HG03175 (cell line): ENCODE results near the gene KLHL22.

ENCODE experiments used
- ATAC-seq: cut with Tn5 transposase; IDR thresholded peaks from one replicate; pipeline ENCODE4 v1.9.1; 2021; ENCODE audit warnings: mild to moderate bottlenecking, moderate library complexity; ENCODE audit not compliant: unreplicated experiment

The KLHL22 gene

DNA sequence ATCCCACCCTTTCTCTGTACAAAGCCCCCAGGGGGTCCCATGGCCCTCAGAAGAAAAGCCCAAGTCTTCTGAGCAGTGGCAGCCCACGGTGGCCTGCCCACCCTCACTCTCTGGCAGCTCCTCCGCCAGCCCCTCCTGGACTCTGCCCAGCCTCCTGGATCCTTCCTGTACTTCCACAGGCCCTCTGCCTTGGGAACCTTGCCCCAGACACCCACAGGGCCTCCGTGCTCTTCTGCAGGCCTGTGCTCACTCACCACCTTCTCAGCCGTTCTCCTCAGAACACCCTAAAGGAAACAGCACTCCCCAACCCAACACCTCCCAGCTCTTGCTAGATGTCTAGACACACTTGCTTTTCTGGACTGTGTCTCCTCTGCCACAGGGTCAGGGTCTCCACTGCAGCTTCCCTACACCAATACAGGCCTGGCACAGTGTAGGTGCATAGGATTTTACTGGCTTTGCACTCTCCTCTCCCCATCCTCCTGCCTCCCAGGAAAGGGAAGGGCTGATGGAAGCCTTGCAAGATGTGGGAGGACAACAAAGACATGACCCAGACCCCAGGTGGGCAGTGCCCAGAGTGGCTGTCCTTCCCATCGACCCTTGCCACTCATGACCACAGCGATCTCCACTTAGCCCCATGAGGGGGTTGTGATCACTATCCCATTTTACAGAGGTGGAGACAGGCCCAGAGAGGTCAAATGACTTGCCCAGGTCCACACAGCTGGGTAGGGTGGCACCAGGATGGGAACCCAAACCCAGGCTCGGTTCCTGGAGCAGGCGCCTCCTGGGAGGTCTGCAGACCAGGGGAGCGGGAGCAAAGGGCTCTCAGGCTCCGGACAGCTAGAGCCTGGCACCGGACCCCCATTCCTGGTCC lies 59.9 kb downstream of the KLHL22 start:
- no peak for ATAC-seq

- ATAC-seq, result no peak
Observed at GRCh38 chr22:20434773-20435172, 60.8 kb downstream of the KLHL22 start.

GRCh38 chr22:20434264-20434751 lies 61.3 kb downstream of the KLHL22 start:
- no peak for ATAC-seq

DNA sequence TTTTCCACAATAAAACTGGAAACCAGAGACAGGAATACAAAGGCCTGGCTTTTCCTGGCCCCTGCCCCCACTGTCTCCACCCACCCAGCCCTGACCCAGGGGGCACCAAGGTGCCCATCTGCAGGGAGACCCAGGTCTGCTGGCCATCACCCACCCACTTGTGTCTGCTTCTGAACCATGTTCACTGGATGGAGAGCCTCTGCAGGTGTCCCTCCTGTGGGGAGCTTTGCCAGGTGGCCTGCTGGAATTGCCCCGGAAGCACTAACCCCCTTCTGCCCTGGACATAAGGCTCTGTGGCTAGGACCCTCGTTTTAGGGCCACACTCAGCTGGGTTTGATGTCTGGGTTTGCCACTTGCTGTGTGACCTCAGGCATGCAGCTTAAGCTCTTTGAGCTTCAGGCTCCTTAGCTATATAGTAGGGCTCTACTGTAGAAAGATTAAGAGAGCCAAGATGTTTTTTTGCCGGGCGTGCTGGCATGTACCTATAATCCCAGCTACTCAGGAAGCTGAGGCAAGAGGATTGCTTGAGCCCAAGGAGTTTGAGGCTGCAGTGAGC lies 61.8 kb downstream of the KLHL22 start:
- ATAC-seq, result no peak

- ATAC-seq, result no peak
Observed at GRCh38 chr22:20433191-20433590, 62.4 kb downstream of the KLHL22 start.

- ATAC-seq, result no peak
Observed at GRCh38 chr22:20432244-20432686, 63.3 kb downstream of the KLHL22 start.

GRCh38 chr22:20431511-20432192 lies 63.9 kb downstream of the KLHL22 start:
- no peak for ATAC-seq

DNA sequence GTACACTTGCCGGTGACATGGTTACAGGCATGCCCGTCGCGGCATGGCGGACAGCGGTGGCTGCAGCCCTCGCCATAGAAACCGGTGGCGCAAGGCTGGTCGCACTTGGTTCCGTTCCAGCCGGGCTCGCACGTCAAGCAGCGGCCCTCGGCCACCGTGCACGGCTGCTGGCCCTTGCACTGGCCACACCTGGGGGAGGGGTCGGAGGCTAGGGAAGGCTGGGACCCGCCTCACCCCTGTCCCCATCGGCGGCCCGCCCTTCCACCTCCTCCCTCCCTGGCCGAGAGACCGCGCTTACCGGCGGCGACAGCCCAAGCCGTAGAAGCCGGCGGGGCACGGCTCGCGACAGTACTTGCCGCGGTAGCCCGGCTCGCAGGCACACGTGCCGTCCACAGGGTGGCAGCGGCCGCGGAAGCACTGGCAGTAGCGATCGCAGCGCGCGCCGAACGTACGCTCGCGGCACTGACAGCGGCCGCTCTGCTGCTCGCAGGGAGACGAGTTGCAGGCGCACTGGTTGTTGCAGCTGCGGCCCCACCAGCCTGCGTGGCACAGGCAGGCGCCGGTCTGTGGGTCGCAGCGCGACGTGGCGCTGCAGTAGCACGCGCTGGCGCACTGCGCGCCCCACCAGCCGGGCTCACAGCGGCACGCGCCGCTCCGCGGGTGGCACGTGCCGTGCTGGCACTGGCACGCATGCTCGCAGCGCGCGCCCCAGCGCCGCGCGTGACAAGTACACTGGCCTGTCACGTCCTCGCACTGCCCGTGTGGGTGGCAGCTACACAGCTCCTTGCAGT lies 64.7 kb downstream of the KLHL22 start:
- ATAC-seq, result no peak

- no peak for ATAC-seq
Observed at GRCh38 chr22:20430101-20430719, 65.4 kb downstream of the KLHL22 start.

DNA sequence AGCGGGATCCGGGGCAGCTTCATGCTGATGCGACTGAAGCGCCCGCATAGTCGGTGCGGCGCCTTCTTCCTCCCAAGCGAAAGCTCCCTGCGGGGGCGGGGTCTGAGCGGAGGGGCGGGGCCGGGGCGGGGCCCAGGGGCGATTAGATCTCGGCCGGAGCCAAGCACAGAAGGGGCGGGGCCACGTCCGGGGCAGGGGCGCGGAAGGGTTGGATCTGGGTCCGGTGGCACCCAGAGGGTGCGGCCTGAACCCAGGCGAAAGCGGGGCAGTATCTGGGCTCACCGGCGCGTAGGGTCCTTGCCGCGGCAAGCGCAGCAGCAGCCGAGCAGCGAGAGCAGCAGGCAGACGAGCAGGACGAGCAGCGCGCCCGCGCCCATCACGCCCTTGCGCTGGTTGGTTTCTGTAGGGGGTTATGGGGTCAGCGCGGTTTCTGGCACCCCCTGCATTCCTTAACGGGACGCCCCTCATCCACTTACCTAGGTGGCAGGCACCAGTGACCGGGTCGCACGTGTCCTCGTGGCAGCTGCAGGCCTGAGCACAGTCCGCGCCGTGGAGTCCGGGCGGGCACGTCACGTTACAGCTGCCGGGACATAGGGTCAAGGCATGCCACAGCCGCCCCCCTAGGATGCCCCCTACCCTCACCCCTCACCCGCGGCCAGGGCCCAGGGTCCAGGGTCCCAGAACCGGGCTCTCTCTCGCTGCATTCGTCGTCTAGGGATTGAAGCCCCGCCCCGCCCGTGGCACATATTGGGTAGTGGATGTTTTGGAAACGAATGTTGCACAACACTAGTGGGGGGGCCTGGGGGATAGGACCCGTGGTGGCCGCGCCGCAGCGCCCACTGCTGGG lies 66.1 kb downstream of the KLHL22 start:
- ATAC-seq, result peak; percentile 60

GRCh38 chr22:20428496-20429253 lies 66.9 kb downstream of the KLHL22 start:
- no peak for ATAC-seq

- ATAC-seq, result no peak
Observed at GRCh38 chr22:20427945-20428417, 67.6 kb downstream of the KLHL22 start.

GRCh38 chr22:20427104-20427944 lies 68.3 kb downstream of the KLHL22 start:
- ATAC-seq, result no peak

- no peak for ATAC-seq
Observed at GRCh38 chr22:20426259-20426615, 69.4 kb downstream of the KLHL22 start.

DNA sequence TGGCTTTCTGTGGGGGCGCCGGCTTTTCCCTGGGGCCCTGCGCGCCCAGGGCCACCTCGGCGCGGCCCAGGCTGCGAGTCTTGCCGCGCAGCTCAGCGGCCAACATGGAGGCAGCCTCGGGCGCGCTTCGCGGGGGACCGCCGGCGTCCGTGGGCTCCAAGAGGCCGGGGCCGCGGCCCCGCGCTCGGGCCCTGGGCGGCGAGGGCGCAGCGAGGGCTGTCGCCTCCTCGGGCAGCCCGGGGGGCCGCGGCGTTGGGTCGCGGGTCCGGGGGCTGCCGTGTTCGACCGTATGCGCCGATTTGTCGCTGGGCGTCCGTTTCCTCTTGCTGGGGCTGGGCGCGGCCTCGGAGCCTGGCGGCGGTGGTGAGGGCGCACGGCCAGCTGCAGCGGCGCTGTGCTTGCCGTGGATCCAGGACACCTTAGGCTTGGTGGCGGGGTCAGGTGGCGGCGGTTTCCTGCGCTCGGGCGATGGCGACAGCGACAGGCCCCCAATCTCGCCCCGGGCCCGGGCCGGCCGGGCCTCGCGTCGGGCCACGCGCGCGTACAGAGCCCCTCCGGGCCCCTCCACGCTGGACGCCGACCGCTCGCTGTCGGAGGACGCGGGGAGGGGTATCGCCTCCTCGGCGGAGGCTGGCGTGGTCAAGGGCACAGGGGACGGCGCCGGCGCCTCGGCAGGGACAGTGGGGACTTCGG lies 69.9 kb downstream of the KLHL22 start:
- no peak for ATAC-seq

DNA sequence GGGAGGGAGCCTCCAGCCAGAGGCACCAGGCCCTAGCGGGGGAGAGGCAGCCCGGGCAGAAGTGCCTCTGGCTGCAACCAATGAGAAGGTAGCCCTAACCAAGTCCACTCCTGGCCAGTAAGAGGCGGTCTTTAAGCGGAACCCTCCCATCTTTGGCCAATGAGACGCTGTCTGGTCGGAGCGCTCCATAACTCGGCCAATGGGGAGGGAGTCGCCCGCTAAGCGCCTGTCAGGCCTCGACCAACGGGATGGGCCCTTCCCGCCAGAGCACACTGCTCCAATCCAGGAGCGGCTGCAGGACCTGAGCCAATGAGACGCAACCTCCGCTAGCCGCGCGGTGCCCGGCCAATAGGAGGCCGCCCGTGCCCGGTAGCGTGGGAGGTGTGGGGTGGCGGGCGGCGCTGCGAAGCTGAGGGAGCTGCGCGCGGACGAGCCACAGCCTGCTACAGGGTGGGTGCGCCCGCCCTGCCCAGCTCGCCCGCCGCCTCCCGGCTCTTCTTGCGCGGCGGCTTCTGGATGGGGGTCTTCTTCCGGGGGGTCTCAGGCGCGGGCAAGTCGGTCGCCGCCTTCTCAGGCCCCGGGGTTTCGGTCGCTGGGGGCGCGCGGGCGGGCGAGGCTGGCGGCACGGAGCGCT lies 70.5 kb downstream of the KLHL22 start:
- ATAC-seq, result no peak

DNA sequence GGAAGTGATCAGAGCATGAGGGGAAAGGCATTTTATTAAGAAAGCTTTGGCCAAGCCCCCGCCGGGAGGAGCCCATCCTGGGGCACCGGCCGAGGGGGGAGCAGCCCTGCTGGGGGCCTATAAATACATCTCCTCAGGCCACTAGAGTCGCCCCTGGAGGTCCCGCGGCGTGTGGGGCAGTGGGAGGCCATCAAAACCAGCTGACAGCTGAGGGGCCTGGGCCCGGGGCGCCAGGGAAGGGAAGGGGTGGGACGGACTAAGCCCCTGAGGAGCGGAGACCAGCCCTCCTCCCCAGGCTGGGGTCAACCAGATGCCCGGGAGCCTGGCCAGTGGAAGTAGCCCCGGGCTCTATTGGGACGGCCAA lies 71.0 kb downstream of the KLHL22 start:
- no peak for ATAC-seq
